Stomach (tissue), 9 donors: Measurements from ENCODE around the gene NOS3. TPM values are rescaled to one million over a fixed set of nuclear protein-coding genes. Genes with fewer than 3 reads are reported as not detected.

Experiments used
- DNase-seq, 2 donors: peaks; one replicate each; pipeline versions ENCODE4 v3.0.0 to v3.0.0-alpha.2; 2013 to 2019
- H3K27ac ChIP-seq, 5 donors: fragments of 200-600 bp in 4 of 5; sonication (generic) in 4 of 5; one replicate each; pipeline ENCODE4 v1.5.1; 2013 to 2019; ENCODE audit warnings: mild to moderate bottlenecking in 1 of 5, moderate library complexity in 1 of 5
- H3K27me3 ChIP-seq, 3 donors: fragments of 200-600 bp; sonication (generic); one replicate each; pipeline ENCODE4 v1.5.1; 2017 to 2019; ENCODE audit warnings: mixed run types in 1 of 3
- H3K36me3 ChIP-seq, 4 donors: fragments of 200-600 bp; sonication (generic); 1 replicate in 3 of 4; 2 replicates in 1 of 4; pipeline ENCODE4 v1.5.1; 2016 to 2019
- H3K4me1 ChIP-seq, 4 donors: fragments of 200-600 bp; sonication (generic); one replicate each; pipeline ENCODE4 v1.5.1; 2016 to 2019
- H3K4me3 ChIP-seq, 4 donors: fragments of 200-600 bp; sonication (generic) in 3 of 4; one replicate each; pipeline ENCODE4 v1.5.1; 2016 to 2019; ENCODE audit warnings: mild to moderate bottlenecking in 1 of 4
- H3K9me3 ChIP-seq, 4 donors: fragments of 200-600 bp; sonication (generic); one replicate each; pipeline ENCODE4 v1.5.1; 2016 to 2019
- CTCF ChIP-seq, 7 experiments: fragments of 450-650 bp in 4 of 7; fragments of 200-600 bp in 3 of 7; sonication (generic) in 3 of 7; IDR thresholded peaks; one replicate each; pipeline ENCODE4 v1.5.1; 2016 to 2019; ENCODE audit warnings: antibody characterized with exemption in 7 of 7, control low read depth in 2 of 7, mild to moderate bottlenecking in 1 of 7
- EP300 ChIP-seq: sonication (generic); formaldehyde crosslinking; IDR thresholded peaks from one replicate; pipeline ENCODE4 v1.6.1; 2017; ENCODE audit warnings: antibody characterized with exemption
- POLR2A ChIP-seq, 4 donors: fragments of 450-650 bp; IDR thresholded peaks; one replicate each; pipeline ENCODE4 v1.6.1; 2016; ENCODE audit warnings: antibody characterized with exemption in 4 of 4, control low read depth in 2 of 4, mild to moderate bottlenecking in 1 of 4, moderate library complexity in 1 of 4
- POLR2AphosphoS5 ChIP-seq, 3 donors: sonication (generic); formaldehyde crosslinking; IDR thresholded peaks; one replicate each; pipeline ENCODE4 v1.6.1; 2016; ENCODE audit warnings: antibody characterized with exemption in 3 of 3
- WGBS, 5 donors: extraction: QIAGEN DNeasy Blood & Tissue Kit in 3 of 5; methylation state at CpG; one replicate each; pipeline versions ENCODE4 v1.1.5 to v1.1.7; 2013 to 2018; 5-methylcytosine and 5-hydroxymethylcytosine counted together
- intact Hi-C: fragments of 100-400 bp; cut with DNase I; formaldehyde crosslinking; loops from one replicate; pipeline ENCODE4 v1.15.1; 2023; ENCODE audit warnings: low total_unique reads
- polyA plus RNA-seq, 3 donors: library from polyadenylated mRNA; stranded (reverse); fragments of 200-250 nt; gene quantifications; one replicate each; pipeline ENCODE4 v1.2.3, GENCODE V29; 2013
- total RNA-seq, 5 donors: library from RNA; depleted of rRNA; stranded (reverse); fragments of >200 nt; gene quantifications; one replicate each; pipeline versions ENCODE4 v1.1.0 to v1.2.3, GENCODE V29; 2014 to 2016
- donor health status: healthy with polysubstance abuse.
- donor health status: Bipolar disorder and iron deficiency.
- donor health status: healthy.

Gene NOS3
- total and polyA plus RNA-seq, 8 donors = 2.5 to 45.1 (median 7.5) TPM

GRCh38 chr7:150942591-150943452 lies 48.0 kb upstream of the NOS3 start:
- H3K4me1 ChIP-seq = peaks cover 0 to 62% (median 33%) of the 10 kb centered on the region in 4 donors
- TF ChIP-seq POLR2A (IDR thresholded peaks at IDR 0.05) = no peak
- no peak for TF ChIP-seq EP300
- no peak for TF ChIP-seq POLR2AphosphoS5 (IDR thresholded peaks at IDR 0.05)
- 46 to 71% (median 69%) methylated on average over 7 to 13 of the region's 13 CpGs for WGBS, 5 donors

GRCh38 chr7:150943453-150943814 lies 47.4 kb upstream of the NOS3 start:
- DNase-seq = no peak
- intact Hi-C loops = no loop called here

More at GRCh38 chr7:150942591-150943452, 48.0 kb upstream of the NOS3 start:
- peak in 1 of 2 donors; percentile 8 for DNase-seq
- peaks cover 0 to 4% (median 0%) of the 10 kb centered on the region in 4 donors for H3K36me3 ChIP-seq
- peaks cover 0 to 36% (median 14%) of the 10 kb centered on the region in 3 donors for H3K27me3 ChIP-seq
- H3K9me3 ChIP-seq = no peaks in the 10 kb centered on the region
- H3K4me3 ChIP-seq = no peak overlapping the region
- peak overlapping the region in 1 of 5 donors; percentile 0 for H3K27ac ChIP-seq
- intact Hi-C loops = no loop called here

GRCh38 chr7:150944066-150945042 lies 46.5 kb upstream of the NOS3 start:
- Histone ChIP-seq H3K4me1 (peaks cover 0 to 56% (median 26%) of the 10 kb centered on the region in 4 donors), H3K27ac (peak overlapping the region in 3 of 5 donors; percentile 69 to 81 (median 72)), H3K27me3 (peaks cover 0 to 43% (median 25%) of the 10 kb centered on the region in 3 donors), H3K9me3 (no peaks in the 10 kb centered on the region), H3K36me3 (peaks cover 0 to 4% (median 0%) of the 10 kb centered on the region in 4 donors), H3K4me3 (no peak overlapping the region)
- WGBS, 5 donors = 69 to 84% (median 78%) methylated on average over 5 to 6 of the region's 6 CpGs
- intact Hi-C loops = no loop called here
- DNase-seq = peak in 1 of 2 donors; percentile 16
- TF ChIP-seq EP300 = no peak
- no peak for TF ChIP-seq POLR2AphosphoS5 (IDR thresholded peaks at IDR 0.05)
- TF ChIP-seq CTCF (IDR thresholded peaks at IDR 0.05) = no peak
- no peak for TF ChIP-seq POLR2A (IDR thresholded peaks at IDR 0.05)

More at GRCh38 chr7:150943453-150943814, 47.4 kb upstream of the NOS3 start:
- Histone ChIP-seq H3K27ac (peak overlapping the region in 1 of 5 donors; percentile 11), H3K36me3 (peaks cover 0 to 4% (median 0%) of the 10 kb centered on the region in 4 donors), H3K27me3 (peaks cover 0 to 42% (median 20%) of the 10 kb centered on the region in 3 donors), H3K9me3 (no peaks in the 10 kb centered on the region), H3K4me1 (peaks cover 0 to 62% (median 30%) of the 10 kb centered on the region in 4 donors), H3K4me3 (no peak overlapping the region)
- TF ChIP-seq POLR2AphosphoS5 (IDR thresholded peaks at IDR 0.05) (no peak), CTCF (IDR thresholded peaks at IDR 0.05) (no peak), POLR2A (IDR thresholded peaks at IDR 0.05) (no peak), EP300 (no peak)
- WGBS, 5 donors = 80 to 92% (median 90%) methylated on average over 4 to 6 of the region's 6 CpGs

- DNase-seq = peak; percentile 22 to 48
- no peak for TF ChIP-seq CTCF (IDR thresholded peaks at IDR 0.05)
- TF ChIP-seq POLR2AphosphoS5 (IDR thresholded peaks at IDR 0.05) = no peak
- no peak for TF ChIP-seq POLR2A (IDR thresholded peaks at IDR 0.05)
- no peak for TF ChIP-seq EP300
- peaks cover 0 to 43% (median 25%) of the 10 kb centered on the region in 3 donors for H3K27me3 ChIP-seq
- intact Hi-C loops = no loop called here
- H3K36me3 ChIP-seq = peaks cover 0 to 14% (median 0%) of the 10 kb centered on the region in 4 donors
- H3K9me3 ChIP-seq = no peaks in the 10 kb centered on the region
- peak overlapping the region; percentile 5 to 81 (median 69) for H3K27ac ChIP-seq
- 44 to 59% (median 50%) methylated on average over 13 to 19 of the region's 19 CpGs for WGBS, 5 donors
- H3K4me1 ChIP-seq = peaks cover 0 to 56% (median 26%) of the 10 kb centered on the region in 4 donors
- no peak overlapping the region for H3K4me3 ChIP-seq
Observed at GRCh38 chr7:150945171-150945852, 45.5 kb upstream of the NOS3 start.
